ENCODE results near the gene AP2A2.
"Not testable (repeated sequence)": the region's sequence is repeated elsewhere in the genome, so short reads cannot be mapped to it uniquely, and the experiment has no call there.

Gene AP2A2

DNA sequence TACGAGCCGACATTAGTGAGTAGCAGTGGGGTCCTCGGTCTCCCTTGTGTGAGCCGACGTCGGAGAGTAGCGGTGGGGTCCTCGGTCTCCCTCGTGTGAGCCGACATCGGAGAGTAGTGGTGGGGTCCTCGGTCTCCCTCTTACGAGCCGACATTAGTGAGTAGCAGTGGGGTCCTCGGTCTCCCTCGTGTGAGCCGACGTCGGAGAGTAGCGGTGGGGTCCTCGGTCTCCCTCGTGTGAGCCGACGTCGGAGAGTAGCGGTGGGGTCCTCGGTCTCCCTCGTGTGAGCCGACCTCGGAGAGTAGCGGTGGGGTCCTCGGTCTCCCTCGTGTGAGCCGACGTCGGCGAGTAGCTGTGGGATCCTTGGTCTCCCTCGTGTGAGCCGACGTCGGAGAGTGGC, 49.7 kb downstream of the AP2A2 start:
- DNase-seq (ENCODE audit: low read depth, low spot score) = not testable (repeated sequence)

DNA sequence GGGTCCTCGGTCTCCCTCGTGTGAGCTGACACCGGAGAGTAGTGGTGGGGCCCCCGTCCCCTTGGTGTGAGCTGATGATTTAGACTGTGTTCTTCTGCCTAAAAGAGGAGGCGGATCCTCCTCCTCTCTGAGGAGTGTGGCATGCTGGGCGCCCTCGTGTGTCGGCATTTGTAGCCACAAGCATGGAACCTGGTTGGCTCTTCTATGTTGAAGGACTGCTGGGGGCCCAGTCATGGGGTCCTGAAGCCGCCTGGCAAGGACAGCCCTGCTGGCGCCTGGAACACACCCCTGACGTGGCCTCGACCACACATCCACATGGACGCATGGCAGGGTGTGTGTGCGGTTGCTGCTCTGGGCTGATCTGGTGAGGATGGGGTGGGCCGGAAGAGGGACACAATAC, 50.2 kb downstream of the AP2A2 start:
- peak; percentile 17 for DNase-seq (ENCODE audit: low read depth, low spot score)

DNA sequence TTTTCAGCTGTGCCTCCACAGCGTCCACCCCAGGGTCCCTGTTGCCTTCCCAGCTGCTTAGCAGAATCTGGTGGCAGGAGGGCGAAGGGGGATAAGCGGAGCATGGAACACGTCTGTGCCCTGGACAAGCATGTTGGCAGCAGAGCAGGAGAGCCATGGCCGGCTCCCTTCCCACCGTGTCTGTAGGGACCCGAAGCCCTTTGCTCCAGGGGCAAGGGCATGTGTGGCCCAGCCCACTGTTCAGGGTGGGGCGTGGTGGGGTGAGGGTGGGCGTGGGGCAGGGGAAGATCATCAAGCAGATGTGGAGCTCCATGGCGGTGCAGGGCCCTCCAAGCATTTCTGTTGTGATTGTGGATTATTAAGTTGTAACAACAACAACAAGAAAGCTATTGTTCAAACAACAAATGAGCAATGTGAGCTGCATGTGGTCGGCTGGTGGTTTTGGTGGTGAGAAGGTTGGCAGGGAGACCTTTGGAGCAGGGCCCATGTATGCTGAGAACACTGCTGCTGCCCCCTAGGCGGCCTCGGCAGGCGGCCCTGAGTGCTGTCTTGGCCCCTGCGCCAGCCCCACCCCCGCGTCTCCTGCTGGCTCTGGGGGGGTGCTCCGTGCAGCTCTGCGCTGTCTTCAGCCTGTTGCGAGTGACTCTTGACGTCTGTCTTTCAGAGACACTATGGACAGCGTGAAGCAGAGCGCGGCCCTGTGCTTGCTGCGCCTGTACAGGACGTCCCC, 50.9 kb downstream of the AP2A2 start:
- no peak for DNase-seq (ENCODE audit: low read depth, low spot score)

DNA sequence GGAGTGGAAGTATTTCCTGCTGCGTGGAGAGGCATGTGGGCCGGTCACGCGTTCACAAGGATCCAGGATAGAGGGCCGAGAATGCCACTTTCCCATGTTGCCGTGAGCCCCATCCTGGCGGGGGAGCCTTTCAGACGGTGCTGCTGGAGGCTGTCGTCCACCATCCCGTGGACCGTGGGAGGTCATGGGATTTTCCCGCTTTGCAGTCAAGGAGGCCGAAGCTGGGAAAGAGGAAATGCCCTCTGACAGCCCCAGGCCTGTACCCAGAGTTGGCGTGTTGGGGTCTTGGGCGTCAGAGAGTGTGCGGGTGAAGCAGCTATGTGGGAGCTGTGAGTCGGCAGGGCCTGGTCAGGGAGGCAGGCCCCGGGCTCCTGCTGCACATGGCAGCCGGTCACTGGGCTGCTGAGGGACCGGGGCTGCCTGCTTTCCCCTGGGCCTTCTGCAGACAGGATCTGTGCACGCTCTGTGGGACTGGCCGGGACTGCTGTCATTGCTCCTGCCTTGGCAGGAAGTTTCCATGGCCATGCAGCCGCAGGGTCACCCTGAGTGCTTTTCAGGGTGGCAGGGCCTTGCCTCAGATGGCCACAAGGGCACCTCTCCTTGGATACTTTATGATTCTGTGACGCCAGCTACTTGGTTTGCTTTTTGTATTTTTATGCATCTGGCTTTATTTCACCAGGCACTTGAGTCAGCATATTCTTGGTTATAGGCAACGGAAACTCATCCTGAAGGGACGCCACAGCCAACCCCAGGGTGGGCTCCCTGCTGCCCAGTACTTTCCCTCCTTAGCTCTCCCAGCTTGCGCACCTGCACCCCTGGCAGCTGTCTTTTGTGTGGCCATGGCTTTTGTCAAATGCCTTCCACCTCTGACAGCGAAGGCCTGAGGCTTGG, 52.4 kb downstream of the AP2A2 start:
- DNase-seq (ENCODE audit: low read depth, low spot score) = no peak

DNA sequence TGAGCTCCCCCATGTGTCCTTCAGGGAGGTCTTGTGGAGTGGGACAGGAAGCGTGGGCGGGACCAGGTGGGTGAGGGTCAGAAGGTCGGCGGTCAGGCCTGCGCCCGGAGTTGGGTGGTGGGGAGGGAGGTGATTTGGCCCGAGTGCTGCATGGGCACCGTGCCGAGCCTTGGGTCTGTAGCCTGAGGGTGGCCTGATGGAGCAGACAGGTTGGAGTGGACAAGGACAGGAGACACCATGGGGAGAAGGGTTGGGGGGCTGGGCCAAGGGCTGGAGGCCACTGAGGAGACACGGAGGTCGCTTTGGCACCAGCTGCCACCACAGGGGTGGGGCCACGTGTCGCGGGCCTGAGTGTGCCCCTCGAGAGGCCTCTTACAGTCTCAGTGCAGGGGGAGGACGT, 53.1 kb downstream of the AP2A2 start:
- DNase-seq (ENCODE audit: low read depth, low spot score) = no peak

DNA sequence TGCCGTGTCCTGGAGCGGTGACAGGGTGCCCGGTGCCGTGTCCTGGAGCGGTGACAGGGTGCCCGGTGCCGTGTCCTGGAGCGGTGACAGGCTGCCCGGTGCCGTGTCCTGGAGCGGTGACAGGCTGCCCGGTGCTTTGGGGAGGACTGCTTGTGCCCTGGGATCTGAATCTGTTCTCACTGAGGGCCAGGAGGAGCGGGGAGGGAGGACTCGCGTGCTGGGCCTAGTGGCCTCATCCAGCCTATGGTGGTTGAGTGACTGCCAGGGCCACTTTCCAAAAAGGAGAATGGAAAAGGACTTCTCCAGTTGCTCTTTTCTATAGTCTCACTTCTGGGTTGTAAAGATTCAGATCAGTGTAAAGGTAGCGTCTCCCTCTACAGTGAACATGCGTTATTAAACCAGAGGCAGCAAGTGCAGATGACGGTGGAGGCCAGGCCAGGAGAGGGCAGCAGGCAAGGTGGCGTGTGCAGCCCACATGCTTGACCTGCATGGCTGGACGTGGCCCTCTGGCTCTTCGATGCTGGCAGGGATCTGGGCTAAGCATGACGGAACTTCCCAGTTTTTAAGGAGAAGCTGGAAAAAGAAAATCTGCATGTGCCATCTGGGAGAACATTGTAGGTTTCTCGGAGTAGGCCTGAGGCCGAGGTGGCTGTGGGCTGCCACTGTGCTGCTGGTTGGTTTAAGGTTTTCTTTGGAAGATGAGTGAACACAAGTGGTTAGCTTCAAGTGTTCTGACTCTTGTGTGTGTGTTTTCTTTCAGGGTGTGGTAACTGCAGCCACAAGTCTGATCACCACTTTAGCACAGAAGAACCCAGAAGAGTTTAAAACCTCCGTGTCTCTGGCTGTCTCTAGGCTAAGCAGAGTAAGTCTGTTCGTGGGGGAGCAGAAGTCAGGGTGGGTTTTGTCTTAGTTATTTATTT, 55.0 kb downstream of the AP2A2 start:
- DNase-seq (ENCODE audit: low read depth, low spot score) = no peak

DNA sequence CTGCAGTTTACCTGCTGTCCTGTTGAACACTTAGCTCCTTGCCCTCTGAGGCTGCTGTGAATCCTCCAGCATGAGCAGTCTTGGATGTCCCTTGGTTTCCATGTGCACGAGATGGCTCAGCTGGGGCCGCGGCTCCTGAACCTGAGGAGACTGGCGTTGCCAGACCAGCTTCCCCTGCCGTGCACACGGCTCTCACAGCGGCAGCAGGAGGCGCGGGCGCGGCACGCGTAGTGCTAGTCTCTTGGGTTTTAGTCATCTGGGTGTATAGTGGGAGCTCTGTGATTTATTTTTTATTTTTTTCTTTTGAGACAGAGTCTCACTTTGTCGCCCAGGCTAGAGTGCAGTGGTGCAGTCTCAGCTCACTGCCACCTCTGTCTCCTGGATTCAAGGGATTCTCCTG, 56.1 kb downstream of the AP2A2 start:
- no peak for DNase-seq (ENCODE audit: low read depth, low spot score)

DNA sequence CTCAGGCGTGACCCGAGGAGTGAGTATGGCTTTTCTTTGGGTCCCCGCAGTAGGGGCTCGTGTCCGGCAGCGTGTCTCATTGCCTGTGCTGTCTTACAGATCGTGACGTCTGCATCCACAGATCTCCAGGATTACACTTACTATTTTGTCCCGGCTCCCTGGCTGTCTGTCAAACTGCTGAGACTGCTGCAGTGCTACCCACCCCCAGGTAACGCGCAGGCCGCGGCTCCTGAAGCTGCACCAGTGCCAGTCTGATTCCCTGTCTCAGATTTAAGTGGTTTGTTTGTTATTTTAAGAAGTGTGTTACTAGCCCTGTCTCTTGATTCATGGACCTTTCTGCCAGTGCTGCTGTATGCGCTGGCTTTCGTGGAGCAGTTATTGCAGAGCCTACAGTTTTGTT, 58.9 kb downstream of the AP2A2 start:
- DNase-seq (ENCODE audit: low read depth, low spot score) = no peak

DNA sequence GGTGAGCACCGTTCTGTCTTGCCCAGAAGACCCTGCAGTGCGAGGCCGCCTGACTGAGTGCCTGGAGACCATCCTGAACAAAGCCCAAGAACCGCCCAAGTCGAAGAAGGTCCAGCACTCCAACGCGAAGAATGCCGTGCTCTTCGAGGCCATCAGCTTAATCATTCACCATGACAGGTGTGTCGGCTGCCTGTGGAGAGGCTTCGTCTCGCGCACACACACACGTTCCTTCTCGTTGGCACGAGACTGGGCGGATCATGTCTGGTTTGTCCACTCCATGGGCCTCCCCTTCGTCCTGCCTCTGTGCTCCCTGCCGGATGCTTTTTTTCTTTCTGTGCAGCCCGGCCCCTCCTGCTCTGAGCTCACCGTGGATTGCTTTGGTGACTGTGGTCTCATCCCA, 59.7 kb downstream of the AP2A2 start:
- DNase-seq (ENCODE audit: low read depth, low spot score) = no peak

DNA sequence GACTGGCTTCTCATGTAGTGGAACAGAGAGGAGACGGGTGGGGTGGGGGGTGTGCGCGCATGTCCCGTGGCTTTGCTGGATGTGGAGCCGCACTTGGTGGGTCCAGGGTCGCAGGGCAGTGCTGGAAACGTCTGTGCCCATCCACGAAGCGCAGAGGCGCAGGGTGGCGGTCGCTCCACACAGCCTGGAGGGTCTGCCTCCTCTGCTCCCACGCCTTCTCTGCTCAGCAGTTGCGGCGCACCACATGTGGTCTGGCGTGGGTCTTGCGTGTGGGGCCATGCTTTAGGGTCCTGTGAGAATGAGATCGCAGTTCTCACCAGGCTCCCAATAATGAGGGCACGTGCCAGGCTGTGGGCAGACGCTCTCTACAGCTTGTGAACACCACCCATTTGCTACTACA, 60.2 kb downstream of the AP2A2 start:
- no peak for DNase-seq (ENCODE audit: low read depth, low spot score)

DNA sequence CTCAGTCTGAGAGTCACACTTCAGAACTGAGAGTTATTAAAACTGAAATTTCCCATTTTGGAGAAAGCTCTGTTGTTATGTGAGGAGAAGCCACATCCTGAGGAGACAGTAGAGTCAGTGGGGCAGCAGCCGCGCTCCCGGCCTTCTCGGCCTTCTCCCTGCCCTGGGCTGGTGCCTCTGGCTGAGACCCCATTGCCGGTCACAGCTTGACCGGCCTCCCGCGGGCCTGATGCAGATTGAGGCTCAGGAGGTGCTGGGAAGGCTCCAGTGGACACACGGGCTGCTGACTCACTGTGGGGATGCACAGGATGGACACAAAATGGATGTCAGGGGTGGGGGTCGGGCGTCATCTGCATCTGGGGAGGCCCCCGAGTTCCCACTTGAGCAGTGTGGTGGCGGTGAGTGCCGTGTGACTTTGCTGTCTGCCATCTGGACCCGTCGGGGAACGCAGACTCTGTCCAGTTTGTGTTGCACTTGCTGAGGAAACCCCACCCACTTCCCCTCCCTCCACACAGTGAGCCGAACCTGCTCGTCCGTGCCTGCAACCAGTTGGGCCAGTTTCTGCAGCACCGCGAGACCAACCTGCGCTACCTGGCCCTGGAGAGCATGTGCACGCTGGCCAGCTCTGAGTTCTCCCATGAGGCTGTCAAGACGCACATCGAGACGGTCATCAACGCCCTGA, 60.7 kb downstream of the AP2A2 start:
- DNase-seq (ENCODE audit: low read depth, low spot score) = no peak

DNA sequence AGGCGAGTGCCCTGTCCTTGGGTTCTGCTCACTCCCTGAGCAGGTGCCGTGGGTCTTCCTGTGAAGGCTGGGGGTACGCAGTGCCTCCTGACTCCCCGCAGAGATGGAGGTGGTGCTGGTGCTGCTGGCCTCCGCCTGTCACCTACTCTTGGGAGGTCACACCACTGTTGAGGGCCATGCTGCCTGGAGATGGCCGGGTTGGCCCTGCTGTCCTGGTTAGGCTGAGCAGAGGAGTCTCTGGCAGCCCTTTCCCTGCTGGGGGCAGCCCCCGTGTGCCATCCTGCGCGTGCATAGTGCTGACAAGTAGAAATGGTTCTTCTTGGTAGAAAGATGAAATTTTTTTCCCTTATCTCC, 61.3 kb downstream of the AP2A2 start:
- no peak for DNase-seq (ENCODE audit: low read depth, low spot score)

DNA sequence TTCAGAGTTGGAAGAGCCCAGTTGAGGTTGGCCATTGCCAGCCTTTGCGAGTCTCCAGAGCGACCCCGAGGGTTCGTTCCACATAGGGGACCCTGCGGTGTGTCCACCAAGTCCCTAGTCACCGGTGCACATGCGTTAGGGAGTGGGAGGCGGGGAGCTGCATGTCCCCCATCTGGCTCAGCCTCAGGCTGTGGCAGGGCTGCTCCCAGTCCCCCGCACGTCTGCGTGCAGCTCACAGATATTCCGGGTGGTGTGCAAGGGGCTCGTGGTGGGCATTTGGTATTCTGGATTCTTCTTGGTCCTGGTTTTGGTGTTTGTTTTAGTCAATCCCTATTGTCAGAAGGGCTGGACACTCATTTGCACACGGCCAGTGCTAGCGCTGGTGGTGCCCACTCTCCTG, 62.0 kb downstream of the AP2A2 start:
- DNase-seq (ENCODE audit: low read depth, low spot score) = no peak

DNA sequence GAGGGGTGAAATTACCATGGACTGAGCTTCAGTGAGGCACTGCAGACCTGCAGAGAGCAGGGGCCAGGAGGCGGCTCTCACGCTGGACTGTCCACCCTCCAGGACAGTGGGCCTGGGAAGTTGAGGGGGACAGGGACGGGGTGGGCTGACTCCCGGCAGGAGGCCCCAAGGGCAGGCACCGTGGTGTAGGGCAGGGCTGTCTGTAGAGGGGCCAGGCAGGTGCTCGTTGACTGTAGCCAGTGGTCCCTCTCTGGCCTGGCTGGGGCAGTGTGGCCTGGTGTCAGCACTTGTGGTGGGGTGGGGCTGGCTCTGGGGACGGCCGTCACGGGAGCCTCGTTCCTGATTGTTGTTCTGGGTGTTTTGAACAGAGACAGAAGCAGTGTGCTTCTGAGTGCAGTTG, 64.4 kb downstream of the AP2A2 start:
- DNase-seq (ENCODE audit: low read depth, low spot score) = no peak

DNA sequence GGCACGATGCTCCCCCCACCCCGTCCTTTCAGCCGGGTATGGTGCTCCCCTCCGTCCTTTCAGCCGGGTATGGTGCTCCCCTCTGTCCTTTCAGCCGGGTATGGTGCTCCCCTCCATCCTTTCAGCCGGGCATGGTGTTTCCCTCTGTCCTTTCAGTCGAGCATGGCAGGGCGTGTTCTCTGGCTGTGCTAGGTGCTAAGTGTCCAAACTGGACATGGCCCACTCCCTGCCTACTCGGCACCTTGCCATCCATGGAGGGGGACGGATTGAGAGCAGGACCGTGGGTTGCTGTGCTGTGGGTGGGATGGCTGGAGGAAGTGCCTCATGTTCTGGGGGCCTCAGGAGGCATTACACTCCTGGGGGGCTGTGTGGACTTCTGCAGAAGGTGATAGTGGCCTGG, 65.4 kb downstream of the AP2A2 start:
- no peak for DNase-seq (ENCODE audit: low read depth, low spot score)

DNA sequence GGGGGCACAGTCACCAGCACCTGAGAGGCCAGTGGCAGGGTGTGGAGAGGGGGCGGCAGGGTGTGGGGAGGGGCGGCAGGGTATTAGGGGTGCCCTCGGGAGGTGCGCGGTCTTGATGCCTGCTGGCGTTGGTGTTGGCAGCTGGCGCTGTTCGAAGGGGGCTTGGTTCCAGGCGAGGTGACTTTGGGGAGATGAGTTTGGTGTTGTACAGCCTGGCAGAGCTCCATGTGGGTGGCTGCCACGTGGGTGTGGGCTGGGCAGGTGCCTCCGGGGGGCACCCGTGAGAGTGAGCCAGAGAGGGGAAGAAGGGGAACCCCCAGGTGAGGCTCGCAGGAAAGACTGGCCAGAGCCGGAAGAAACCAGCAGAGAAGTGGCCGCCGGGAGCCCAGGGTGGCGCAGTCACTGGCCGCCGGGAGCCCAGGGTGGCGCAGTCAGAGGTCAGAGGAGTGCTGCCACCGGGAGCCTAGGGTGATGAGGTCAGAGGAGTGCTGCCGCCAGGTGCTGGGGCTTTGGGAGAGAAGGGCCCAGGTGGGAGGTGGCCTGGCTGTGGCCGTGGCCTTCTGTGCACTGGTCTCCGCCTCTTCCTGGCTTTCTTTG, 66.1 kb downstream of the AP2A2 start:
- DNase-seq (ENCODE audit: low read depth, low spot score) = no peak

DNA sequence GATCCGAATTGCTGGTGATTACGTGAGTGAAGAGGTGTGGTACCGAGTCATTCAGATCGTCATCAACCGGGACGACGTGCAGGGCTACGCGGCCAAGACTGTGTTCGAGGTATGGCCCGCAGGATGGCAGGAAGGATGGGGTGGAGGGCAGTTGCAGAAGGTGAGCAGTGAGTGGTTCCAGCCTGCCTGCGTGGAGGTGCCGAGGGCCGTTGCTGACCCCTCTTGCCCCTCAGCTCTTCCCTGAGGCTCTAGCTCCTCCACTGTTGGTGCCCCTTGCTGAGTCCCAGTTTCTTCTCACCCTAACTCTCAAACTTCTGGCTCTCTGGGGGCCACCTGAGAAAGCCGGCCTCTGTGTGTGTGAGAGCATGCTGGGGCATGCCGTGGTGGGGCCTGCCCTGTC, 66.9 kb downstream of the AP2A2 start:
- no peak for DNase-seq (ENCODE audit: low read depth, low spot score)

DNA sequence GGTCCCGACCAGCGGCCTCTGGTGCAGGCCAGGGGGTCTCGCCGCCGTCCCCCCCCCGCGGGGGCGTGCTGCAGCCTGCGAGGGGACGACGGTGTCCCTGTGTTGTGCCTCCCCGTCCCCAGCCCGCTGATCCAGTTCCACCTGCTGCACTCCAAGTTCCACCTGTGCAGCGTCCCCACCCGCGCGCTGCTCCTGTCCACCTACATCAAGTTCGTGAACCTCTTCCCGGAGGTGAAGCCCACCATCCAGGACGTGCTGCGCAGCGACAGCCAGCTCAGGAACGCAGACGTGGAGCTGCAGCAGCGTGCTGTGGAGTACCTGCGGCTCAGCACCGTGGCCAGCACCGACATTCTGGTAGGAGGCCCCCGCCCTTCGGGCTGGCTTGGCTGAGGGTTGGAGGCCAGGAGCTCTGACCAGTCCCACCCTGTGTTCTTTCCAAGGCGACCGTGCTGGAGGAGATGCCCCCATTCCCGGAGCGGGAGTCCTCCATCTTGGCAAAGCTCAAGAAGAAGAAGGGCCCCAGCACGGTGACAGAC, 68.0 kb downstream of the AP2A2 start:
- no peak for DNase-seq (ENCODE audit: low read depth, low spot score)

DNA sequence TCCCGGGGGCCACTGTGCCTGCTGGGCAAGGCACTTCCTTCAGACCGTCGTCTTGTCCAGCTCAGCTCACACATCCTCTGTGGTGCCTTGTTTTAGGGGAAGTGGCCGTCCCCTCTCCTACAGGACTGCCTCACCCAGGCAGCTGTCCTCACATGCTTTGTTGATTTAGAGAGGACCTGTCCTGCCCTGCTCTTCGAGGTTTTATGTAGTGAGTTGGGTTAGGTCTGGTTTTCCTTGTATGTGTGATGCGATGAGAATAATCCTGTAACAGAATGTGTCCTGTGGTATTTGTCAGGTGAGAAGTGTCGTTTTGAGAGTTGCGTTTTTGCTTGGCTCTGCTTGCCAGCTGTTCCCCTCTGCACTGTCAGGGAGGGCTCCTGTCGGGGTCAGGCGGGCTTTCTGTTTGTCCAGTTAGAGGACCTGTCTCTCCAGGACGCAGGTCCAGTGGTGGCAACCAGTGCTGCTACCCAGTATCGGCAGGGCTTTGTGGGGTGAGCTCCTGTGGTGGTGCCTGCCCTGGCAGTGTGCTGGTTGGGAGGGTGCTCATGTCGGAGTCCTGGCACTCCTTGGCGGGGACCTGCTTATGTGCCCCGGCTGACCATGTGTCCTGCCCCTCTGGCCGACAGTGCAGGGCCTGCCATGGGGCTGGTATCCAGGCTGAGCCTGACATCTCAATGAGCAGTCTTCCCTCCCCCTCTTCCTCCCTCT, 69.5 kb downstream of the AP2A2 start:
- DNase-seq (ENCODE audit: low read depth, low spot score) = no peak

DNA sequence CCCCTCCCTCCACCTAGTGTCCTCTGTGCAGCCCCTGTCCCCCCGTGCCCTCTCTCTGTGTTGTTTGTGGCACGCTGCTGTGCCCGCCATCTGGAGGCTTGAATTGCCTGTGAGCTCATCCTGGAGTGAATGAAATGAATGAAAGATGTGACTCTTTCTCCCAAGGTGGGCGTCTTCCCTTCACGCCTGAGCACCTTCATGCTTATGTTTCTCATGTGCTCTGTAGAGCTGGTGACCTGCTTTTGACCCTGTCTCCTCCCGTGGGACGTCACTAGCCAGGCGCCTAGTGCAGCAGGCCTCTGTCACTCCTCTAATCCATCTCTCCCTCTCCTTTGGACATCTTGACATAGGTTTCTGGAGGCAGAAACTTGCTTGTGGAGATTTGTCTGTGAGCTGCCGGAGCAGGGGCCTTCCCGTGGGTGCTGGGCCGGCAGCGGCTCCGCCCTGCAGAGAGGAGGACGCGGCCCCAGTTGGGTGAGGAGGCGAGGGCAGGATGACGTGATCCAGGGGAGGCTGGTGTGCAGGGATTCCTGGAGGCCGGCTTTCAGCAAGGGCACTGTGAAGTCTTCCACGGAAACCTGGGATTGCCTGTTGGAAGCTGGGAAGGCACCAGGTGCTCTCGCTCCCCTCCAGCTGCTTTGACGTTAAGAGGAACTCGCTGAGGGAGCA, 70.2 kb downstream of the AP2A2 start:
- no peak for DNase-seq (ENCODE audit: low read depth, low spot score)

All from iPS DF 19.7 (cell line).